Measurements from ENCODE around the gene SEPTIN3. TPM values are rescaled to one million over a fixed set of nuclear protein-coding genes. Genes with fewer than 3 reads are reported as not detected.
"Not testable (repeated sequence)": the region's sequence is repeated elsewhere in the genome, so short reads cannot be mapped to it uniquely, and the experiment has no call there.

Gene SEPTIN3
- polyA plus RNA-seq, 1 of the 3 experiments (the other 2 are of a cell fraction) = 0.35 TPM

DNA sequence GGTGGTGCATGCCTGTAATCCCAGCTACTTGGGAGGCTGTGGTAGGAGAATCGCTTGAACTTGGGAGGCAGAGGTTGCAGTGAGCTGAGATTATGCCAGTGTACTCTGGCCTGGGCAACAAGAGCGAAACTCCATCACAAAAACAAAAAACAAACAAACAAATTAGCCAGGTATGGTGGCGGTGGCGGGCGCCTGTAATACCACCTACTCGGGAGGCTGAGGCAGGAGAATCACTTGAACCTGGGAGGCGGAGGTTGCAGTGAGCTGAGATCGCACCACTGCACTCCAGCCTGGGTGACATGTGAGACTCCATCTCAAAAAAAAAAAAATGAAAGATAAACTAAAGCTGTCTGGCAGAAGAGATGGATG, 20.3 kb upstream of the SEPTIN3 start:
- 82% methylated on average over 8 of the region's 8 CpGs for WGBS (ENCODE audit: low lambda C conversion rate)
- H3F3A ChIP-seq (replicated peaks; ENCODE audit: insufficient read depth); DNase-seq; H2AFZ ChIP-seq (ENCODE audit: low read depth); H3K79me2 ChIP-seq (ENCODE audit: insufficient read depth); H3K4me3 ChIP-seq (ENCODE audit: low read depth in 2 of 2, low read length in 1 of 2); H3K4me2 ChIP-seq; H3K9me2 ChIP-seq; H3K9ac ChIP-seq; H3K9me3 ChIP-seq; H3K36me3 ChIP-seq (replicated peaks in 1 of 2; ENCODE audit: control insufficient read depth in 1 of 2, insufficient read depth in 2 of 2, low read length in 1 of 2); H4K20me1 ChIP-seq (ENCODE audit: insufficient read depth); CTCF ChIA-PET; H3K27ac ChIP-seq (ENCODE audit: low read depth in 2 of 2, low read length in 1 of 2); H3K27me3 ChIP-seq (ENCODE audit: insufficient read depth): not testable (repeated sequence)
- H3K4me1 ChIP-seq (ENCODE audit: control insufficient read depth in 1 of 2, insufficient read depth in 2 of 2, low read depth in 1 of 2, low read length in 1 of 2) = peaks cover 0 to 27% of the 10 kb centered on the region in 2 experiments; a peak in 1 of 4 replicates
- POLR2A ChIA-PET = interaction anchor here (1.1 kb wide), 1 partner anchor 142 kb away, joined by 3 read pairs; the partner anchor contains the start of gene NDUFA6

DNA sequence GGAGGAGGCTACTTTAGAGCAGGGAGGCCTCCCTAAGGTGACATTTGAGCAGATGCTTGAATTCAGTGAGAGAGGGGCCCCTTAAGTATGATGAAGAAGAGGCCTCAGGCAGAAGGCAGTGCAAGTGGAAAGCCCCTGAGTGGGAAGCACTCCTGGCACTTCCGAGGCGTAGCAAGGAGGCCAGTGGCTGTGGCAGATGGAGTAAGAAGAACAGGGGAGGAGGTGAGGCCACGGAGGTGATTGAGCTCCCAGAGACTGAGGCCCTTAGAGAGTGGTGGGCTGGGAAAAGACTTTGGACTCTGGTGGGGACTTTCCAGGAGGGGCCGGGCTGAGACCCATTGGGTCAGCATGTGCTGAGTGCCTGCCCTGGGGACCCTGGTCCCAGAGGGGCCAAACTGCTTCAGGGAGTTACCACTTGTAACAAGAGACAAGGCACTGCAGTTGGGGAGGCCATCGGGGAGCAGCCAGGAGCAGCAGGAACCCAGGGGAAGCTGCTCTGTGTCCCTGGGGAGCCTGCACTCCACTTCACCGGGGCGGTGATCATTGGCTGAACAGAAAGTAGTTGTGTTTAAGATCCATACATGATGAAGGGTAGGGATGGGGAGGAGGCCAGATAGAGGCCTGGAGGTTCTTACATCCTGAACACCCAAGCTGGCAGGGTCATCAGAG, 19.8 kb upstream of the SEPTIN3 start:
- POLR2A ChIA-PET = interaction anchor here (1.1 kb wide), 1 partner anchor 141 kb away, joined by 3 read pairs; the partner anchor contains the start of gene NDUFA6
- no peak overlapping the region for H3K27ac ChIP-seq (ENCODE audit: low read depth in 2 of 2, low read length in 1 of 2)
- H3K9me3 ChIP-seq = no peaks in the 10 kb centered on the region
- 93% methylated on average over 3 of the region's 7 CpGs for WGBS (ENCODE audit: low lambda C conversion rate)
- H4K20me1 ChIP-seq (ENCODE audit: insufficient read depth) = no peaks in the 10 kb centered on the region
- H3K9me2 ChIP-seq = no peaks in the 10 kb centered on the region
- H3K4me2 ChIP-seq = no peak overlapping the region
- H3K36me3 ChIP-seq (replicated peaks in 1 of 2; ENCODE audit: control insufficient read depth in 1 of 2, insufficient read depth in 2 of 2, low read length in 1 of 2) = no peaks in the 10 kb centered on the region
- no peak overlapping the region for H2AFZ ChIP-seq (ENCODE audit: low read depth)
- no peak overlapping the region for H3K9ac ChIP-seq
- TF ChIP-seq, protein P1, sequence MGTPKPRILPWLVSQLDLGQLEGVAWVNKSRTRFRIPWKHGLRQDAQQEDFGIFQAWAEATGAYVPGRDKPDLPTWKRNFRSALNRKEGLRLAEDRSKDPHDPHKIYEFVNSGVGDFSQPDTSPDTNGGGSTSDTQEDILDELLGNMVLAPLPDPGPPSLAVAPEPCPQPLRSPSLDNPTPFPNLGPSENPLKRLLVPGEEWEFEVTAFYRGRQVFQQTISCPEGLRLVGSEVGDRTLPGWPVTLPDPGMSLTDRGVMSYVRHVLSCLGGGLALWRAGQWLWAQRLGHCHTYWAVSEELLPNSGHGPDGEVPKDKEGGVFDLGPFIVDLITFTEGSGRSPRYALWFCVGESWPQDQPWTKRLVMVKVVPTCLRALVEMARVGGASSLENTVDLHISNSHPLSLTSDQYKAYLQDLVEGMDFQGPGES (IDR thresholded peaks at IDR 0.05; ENCODE audit: low read depth, low read length) = no peak
- TF ChIP-seq MEF2A (IDR thresholded peaks at IDR 0.05; ENCODE audit: borderline replicate concordance, low read depth) = no peak
- no peak for TF ChIP-seq GATA2 (CRISPR knock-in tag; IDR thresholded peaks at IDR 0.05)
- H3K27me3 ChIP-seq (ENCODE audit: insufficient read depth) = no peaks in the 10 kb centered on the region
- CTCF ChIA-PET = interaction anchor here (1.3 kb wide), 1 partner anchor 9 kb away, joined by 4 read pairs; no protein-coding TSS in a partner anchor
- no peak for DNase-seq
- H3F3A ChIP-seq (replicated peaks; ENCODE audit: insufficient read depth) = no peaks in the 10 kb centered on the region
- H3K79me2 ChIP-seq (ENCODE audit: insufficient read depth) = peaks cover 6% of the 10 kb centered on the region; the same call in 1 of the 2 replicates
- H3K4me3 ChIP-seq (ENCODE audit: low read depth in 2 of 2, low read length in 1 of 2) = no peak overlapping the region
- peaks cover 0 to 27% of the 10 kb centered on the region in 2 experiments; a peak in 1 of 4 replicates for H3K4me1 ChIP-seq (ENCODE audit: control insufficient read depth in 1 of 2, insufficient read depth in 2 of 2, low read depth in 1 of 2, low read length in 1 of 2)

DNA sequence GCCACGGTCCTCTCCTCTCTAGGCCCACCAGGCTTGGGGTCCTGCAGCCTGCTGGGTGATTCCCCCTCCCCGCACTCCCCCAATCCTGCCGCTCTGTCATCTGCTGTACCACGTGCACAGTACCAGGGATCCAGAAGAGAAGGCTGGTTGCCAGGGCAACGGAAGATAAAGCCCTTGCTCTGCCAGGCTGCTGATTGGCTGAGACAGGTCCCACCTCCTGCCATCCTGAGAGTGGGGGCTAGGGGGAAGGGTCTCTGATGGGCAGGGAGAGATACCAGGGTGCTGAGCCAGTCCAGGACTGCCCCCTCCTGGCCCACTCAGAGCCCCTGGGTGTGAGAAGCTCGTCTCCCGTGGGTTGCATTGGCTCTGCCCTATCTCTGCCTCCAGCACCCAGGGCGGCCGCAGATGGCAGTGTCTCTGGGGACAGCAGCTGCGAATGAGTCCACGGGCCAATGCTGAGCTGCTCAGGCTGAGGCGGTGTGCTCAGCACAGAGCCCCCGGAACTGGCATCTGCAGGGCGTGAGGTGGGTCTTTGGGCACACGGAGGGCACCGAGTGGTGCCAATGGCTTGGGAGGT, 17.3 kb upstream of the SEPTIN3 start, which contains the start of gene SMIM45:
SMIM45 (plus strand) TSS at position 253 of the 577 bp plus-strand sequence.
- TF ChIP-seq RXRA (IDR thresholded peaks at IDR 0.05; ENCODE audit: borderline replicate concordance, low read depth) = no peak
- TF ChIP-seq, protein P2, sequence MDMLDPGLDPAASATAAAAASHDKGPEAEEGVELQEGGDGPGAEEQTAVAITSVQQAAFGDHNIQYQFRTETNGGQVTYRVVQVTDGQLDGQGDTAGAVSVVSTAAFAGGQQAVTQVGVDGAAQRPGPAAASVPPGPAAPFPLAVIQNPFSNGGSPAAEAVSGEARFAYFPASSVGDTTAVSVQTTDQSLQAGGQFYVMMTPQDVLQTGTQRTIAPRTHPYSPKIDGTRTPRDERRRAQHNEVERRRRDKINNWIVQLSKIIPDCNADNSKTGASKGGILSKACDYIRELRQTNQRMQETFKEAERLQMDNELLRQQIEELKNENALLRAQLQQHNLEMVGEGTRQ (IDR thresholded peaks at IDR 0.05; ENCODE audit: borderline replicate concordance, low read depth, low read length) = no peak; the same call in 1 of the 2 replicates
- peak; percentile 97 for TF ChIP-seq MXI1 (IDR thresholded peaks at IDR 0.05; ENCODE audit: low read depth, low read length)
- TF ChIP-seq, protein P3, sequence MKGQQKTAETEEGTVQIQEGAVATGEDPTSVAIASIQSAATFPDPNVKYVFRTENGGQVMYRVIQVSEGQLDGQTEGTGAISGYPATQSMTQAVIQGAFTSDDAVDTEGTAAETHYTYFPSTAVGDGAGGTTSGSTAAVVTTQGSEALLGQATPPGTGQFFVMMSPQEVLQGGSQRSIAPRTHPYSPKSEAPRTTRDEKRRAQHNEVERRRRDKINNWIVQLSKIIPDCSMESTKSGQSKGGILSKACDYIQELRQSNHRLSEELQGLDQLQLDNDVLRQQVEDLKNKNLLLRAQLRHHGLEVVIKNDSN (IDR thresholded peaks at IDR 0.05; ENCODE audit: borderline replicate concordance, low read depth) = peak; percentile 8; the same call in 1 of the 2 replicates
- TF ChIP-seq GATA2 (CRISPR knock-in tag; IDR thresholded peaks at IDR 0.05) = peak; percentile 89
- peak in 1 of 2 experiments; percentile 26; a peak in 1 of 4 replicates for TF ChIP-seq EP300 (IDR thresholded peaks at IDR 0.05; ENCODE audit: borderline replicate concordance in 1 of 2, low read depth in 1 of 2, low read length in 1 of 2)
- peak; percentile 84 for TF ChIP-seq RFX5 (IDR thresholded peaks at IDR 0.05; ENCODE audit: low read length)
- peak; percentile 52 for TF ChIP-seq RAD21 (IDR thresholded peaks at IDR 0.05; ENCODE audit: low read length)
- WGBS (ENCODE audit: low lambda C conversion rate) = 75% methylated on average over 1 of the region's 16 CpGs
- no peaks in the 10 kb centered on the region for H3K79me2 ChIP-seq (ENCODE audit: insufficient read depth)

More for the DNA sequence above, 17.3 kb upstream of the SEPTIN3 start, which contains the start of gene SMIM45:
- Histone ChIP-seq H3K4me3 (ENCODE audit: low read depth in 2 of 2, low read length in 1 of 2) (peak within 1 kb of the TSS in 1 of 2 experiments; percentile 34; a peak in 1 of 4 replicates), H3K4me2 (no peak within 1 kb of the TSS), H3F3A (replicated peaks; ENCODE audit: insufficient read depth) (no peaks in the 10 kb centered on the region), H3K27ac (ENCODE audit: low read depth in 2 of 2, low read length in 1 of 2) (peak within 1 kb of the TSS in 1 of 2 experiments; percentile 76; a peak in 2 of 4 replicates), H3K27me3 (ENCODE audit: insufficient read depth) (no peaks in the 10 kb centered on the region), H3K9ac (no peak within 1 kb of the TSS), H4K20me1 (ENCODE audit: insufficient read depth) (no peaks in the 10 kb centered on the region), H3K4me1 (ENCODE audit: control insufficient read depth in 1 of 2, insufficient read depth in 2 of 2, low read depth in 1 of 2, low read length in 1 of 2) (peaks cover 0 to 21% of the 10 kb centered on the region in 2 experiments; a peak in 1 of 4 replicates), H3K9me3 (no peaks in the 10 kb centered on the region), H3K9me2 (no peaks in the 10 kb centered on the region), H3K36me3 (replicated peaks in 1 of 2; ENCODE audit: control insufficient read depth in 1 of 2, insufficient read depth in 2 of 2, low read length in 1 of 2) (no peaks in the 10 kb centered on the region), H2AFZ (ENCODE audit: low read depth) (no peak within 1 kb of the TSS)
- POLR2A ChIA-PET = interaction anchor here (1.0 kb wide), 1 partner anchor 255 kb away, joined by 3 read pairs; no protein-coding TSS in a partner anchor
- peak; percentile 82 for DNase-seq
- CTCF ChIA-PET = interaction anchor here (0.6 to 2.4 kb wide), 11 partner anchors 11 to 264 kb away, joined by 3 to 10 read pairs (median 5); partner anchors contain the start of gene SEPTIN3

Data from SK-N-SH (cell line).